Inflammatory macrophage (primary cell): Measurements from ENCODE around the gene FBXL15.
A peak's percentile ranks its signal among the peaks of the same experiment; 100 is the strongest.
"Not testable (repeated sequence)": the region's sequence is repeated elsewhere in the genome, so short reads cannot be mapped to it uniquely, and the experiment has no call there.

ENCODE experiments used
- DNase-seq, 2 donors: peaks; one replicate each; pipeline ENCODE4 v3.0.0-alpha.2; 2020 to 2022

Gene FBXL15

DNA sequence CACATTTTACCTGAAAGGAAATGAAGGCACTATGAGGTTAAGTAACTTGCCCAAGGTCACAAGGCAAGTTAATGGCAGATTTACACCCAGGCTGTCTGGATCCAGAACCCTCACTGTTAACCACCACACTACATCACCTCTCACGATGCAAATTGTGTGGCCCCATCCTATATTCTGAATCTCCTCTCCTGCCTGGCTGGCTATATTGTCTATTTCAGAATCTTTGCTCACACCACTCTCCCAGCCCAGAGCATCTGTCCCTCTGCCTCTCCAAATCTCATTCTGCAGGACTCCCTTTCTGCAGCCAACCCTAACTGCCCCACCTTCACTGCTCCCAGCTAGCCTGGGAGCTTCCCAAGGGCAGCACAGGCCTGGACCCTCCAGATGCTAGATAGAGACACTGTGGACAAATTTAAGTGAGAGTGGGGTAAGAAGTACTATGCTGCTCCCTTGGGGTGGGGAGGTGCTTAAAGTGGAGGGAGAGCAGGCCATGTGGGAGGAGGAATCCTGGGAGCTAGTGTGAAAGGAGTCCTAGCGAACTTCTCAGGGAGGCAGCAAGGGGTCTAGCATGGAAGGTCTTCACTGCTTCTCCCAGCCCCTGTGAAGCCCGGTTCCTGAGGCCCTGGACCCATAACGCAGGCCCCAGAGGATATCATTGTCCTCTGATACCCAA is 11.0 kb downstream of the FBXL15 start:
- no peak for DNase-seq

DNA sequence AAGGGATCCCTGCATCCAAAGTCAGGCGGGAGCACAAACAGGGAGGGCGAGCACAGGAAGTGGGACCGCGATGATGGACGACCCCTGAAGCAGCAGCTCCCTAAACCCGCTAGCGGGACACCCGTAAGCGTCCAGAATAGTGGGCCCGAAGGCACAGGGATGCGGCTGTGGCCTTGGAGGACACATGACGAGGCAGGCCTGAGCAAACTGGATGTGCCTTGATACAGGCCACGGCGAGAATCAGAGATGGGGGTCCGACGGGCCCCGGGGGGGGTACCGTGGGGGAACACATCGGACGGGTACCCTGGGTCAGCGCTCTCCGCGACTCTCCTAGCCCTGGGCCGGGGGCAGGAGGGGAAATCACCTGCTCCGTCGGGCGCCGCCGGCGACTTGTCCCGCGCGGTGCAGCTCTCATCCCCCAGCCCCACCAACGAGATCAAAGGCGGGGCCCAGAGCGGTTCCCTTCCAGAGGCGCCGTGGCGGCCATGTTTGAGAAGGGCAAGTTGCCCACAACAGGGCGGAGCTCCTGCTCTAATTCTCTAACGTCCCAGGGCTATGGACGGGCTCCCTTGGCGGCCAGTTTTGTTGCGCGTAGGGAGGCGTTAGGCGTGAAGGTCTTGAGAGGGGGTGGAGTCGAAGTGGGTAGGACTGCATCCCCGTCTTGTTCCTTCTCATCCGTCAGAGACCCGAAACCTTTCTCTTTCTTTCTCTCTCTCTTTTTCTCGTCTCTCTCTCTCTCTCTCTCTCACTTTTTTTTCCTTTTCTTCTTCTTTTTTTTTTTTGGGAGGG is 11.7 kb downstream of the FBXL15 start, which contains the start of gene CUEDC2:
Gene CUEDC2 (minus strand): TSS at position 413 of the 789 bp plus-strand sequence. CDS start 7,386 bp downstream, outside the sequence.
- DNase-seq, result peak; percentile 96 to 98

DNA sequence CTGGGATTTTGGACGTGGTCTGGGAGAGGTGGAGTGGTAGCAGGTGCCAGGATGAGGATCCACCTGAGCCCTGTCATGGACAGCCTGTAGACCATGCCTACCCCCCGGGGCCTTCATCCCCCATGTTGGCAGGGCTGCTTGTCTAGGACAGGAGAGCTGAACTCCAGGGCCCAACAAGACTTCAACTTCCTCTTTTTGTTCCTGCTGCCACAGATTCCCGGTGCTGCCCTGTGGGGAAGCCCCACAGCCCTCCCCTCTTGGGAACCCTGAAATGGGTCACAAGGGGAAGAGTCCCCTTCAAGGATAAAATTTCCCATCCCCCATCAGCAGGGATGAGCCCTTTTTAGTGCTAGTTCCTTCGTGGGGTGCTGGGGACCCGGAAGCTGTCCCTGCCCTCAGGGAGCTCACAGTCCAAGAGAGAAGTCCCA is 13.0 kb downstream of the FBXL15 start:
- peak; percentile 33 to 36 for DNase-seq

GRCh38 chr10:102434394-102435132 is 13.9 kb downstream of the FBXL15 start:
- peak; percentile 41 to 54 for DNase-seq

DNA sequence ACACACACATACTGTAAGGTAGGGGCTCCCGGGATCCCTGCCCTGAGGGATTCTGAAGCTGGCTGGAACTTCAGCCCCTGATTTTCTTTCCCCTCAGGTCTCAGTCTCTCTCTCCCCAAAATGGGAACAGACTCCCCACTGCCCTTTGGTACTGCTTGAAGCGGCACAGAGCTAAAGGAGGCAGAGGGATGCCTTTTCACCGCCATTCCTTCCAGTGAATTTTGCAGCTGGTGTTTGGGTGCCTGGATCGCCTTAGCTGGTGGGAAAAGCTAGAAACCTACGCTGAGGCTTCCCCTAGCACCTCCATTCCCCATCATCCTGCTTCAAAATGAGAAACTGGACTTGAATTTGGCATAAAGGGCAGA is 14.5 kb downstream of the FBXL15 start:
- no peak for DNase-seq

GRCh38 chr10:102435529-102436233 is 15.0 kb downstream of the FBXL15 start:
- DNase-seq, result peak; percentile 58 to 81

DNA sequence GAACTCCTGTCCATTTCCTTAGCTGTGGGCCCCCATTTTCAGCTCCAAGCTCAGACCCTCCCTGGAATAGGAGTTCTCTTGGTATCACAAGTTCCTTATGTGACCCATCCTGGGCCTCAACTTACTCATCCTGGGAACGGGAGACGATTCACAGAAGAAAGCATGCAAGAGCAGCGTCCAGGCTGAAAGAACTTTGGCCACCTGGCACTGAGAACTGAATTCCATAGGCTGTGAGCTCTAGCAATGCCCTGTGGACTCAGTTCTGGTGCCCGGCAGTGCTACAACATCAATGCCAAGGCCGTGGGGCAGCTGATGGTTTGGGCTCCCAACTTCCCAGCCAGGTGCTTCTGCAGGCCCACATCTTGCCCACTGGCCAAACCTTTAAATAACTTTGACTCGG is 15.7 kb downstream of the FBXL15 start:
- no peak for DNase-seq

GRCh38 chr10:102437515-102437914 is 16.9 kb downstream of the FBXL15 start:
- DNase-seq, result no peak

DNA sequence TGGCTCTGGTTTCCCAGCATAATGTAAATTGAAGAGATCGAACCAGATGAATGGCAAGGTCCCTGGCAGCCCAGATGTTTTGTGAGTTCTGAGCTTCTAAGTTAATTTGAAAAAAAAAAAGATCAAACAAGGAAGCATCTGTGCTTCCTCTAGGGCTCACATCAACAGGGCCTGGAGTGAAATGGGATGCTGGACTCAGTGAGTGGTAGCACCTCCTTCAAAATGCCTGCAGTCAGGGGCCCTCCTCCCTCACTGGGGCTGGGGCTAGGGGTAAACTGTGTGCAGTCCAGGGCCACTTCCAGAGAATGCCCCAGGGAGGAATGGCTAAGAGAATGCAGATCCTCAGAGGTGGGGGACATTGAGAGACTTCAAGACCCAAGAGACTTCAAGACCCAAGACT is 17.7 kb downstream of the FBXL15 start:
- DNase-seq, result no peak

GRCh38 chr10:102444851-102445250 is 24.2 kb downstream of the FBXL15 start:
- DNase-seq, result peak in 1 of 2 donors; percentile 77

DNA sequence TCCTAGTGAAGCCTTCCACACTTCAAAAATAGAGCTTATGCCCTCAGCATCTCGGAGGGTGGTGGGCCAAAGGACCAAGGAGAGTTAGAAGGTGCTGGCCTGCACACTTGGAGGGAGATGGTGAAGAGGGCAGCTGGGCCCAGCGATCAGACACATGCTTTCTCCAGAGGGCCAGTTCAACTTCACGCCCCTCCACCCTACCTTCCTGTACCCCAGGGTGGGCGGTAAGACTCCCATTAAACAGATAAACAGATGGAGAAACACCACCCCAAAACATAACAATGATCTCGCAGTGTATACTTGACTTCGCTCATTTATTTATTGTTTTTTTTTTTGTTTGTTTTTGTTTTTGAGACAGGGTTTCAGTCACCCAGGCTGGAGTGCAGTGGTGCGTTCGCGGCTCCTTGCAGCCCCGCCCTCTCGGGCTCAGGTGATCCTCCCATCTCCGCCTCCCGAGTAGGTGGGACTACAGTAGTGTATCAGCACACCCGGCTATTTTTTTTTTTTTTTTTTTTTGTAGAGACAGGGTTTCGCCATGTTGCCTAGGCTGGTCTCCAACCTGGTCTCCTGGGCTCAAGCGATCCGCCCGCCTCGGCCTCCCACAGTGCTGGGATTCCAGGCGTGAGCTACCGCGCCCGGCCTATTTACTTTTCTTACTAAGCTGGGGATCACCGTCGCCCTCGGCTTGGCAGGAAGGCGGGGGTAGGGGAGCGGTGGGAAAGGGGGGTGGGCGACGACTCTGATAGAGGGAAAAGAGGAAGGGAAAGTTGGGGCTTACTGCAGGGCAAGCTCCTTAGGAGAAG is 28.9 kb downstream of the FBXL15 start:
- peak; percentile 30 to 59 for DNase-seq

DNA sequence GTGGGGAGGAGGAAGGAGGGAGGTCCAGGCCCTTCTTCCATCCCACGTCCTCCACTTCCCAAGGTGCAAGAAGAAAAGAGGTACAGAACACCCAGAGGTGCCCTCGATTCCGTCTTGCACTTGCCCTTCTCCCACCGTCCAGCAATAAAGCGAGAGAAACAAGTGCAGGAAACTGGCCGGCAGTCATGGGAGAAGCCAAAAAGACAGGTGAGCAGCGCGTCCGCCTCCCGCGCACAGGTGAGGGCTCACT is 29.4 kb downstream of the FBXL15 start:
- DNase-seq, result no peak

DNA sequence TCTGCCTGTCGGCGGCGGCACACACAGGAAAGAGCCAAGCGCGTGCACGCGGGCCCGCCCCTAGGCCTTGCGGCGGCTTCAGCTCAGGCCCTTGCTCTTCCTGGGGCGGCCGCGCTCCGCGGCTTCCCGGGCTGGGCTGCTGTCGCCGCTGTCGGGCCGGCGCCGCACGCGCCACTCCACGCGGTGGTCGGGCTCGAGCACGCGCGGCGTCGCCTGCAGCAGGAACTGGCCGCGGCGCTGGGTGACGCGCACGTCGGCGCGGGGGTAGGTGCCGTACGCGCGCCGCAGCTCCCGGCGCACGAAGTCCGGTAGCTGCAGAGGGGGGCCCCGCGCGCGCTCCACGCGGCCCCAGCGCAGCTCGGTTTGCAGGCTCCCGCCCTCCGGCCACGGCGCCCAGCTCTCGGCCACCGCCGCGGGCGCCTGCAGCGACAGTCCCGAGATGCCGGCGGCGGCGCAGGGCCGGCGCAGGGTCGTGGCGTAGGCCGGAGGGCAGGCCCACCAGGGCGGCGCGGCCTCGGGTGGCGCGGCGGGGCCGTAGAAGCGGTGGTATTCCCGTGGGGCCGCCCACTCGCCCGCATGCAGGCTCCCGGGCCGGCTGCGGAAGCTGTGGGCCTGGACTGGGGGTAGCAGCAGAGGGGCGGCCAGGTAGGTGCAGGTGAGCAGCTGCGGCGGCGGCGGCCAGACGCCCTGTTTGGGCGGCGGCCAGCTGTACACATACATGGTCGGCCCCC is 29.9 kb downstream of the FBXL15 start:
- DNase-seq, result peak; percentile 87 to 93

- no peak for DNase-seq
Measured at GRCh38 chr10:102451105-102451969, 30.7 kb downstream of the FBXL15 start, which contains the start of gene C10orf95. TSS of gene C10orf95 (minus strand) at chr10:102451543. CDS start at chr10:102451093, 450 bp downstream.

DNA sequence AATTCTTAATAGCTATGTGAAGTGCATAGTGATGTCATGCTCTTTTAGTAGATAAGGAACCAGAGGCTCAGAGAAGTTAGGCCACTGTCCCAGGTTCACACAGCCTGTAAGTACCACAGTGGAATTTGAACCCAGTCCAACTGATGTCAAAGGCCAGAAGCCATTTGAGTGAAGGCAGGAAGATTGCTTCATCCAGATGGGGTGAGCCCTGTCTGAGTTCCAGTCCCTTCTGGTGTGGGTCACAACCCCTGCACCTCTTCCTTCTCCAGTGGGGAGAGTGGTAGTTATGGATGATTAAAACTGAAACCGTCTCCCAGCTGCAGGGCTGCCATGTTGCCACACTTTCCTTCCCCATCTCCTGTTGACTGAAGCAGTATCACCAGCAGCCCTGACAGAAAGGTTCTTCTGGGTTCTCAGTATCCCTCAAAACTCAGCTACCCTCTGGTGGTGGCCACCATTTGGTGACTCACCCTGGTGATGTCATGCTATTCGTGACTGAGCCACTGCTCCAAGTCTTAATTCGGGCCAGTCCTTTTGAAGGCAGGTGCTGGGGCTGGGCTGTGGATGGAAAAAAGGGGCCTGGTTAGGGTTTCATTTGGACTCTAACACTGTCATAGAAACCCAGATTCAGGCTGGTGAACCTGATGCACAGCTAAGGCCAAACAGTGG is 32.2 kb downstream of the FBXL15 start:
- peak; percentile 91 to 94 for DNase-seq

DNA sequence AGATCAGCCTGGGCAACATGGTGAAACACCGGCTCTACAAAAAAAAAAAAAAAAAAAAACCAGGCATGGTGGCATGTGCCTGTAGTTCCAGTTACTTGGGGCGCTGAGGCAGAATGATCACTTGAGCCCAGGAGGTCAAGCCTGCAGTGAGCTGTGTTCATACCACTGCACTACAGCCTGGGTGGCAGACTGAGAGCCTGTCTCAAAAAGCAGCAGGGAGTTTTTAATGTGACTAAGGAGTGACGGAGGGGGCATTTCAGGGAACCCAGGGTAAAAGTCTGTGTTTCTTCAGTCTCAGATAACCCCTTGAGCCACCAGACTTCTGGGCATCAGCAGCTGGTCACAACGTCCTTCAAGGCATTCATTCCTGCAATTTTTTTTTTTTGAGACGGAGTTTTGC is 32.9 kb downstream of the FBXL15 start:
- peak in 1 of 2 donors; percentile 20 for DNase-seq

DNA sequence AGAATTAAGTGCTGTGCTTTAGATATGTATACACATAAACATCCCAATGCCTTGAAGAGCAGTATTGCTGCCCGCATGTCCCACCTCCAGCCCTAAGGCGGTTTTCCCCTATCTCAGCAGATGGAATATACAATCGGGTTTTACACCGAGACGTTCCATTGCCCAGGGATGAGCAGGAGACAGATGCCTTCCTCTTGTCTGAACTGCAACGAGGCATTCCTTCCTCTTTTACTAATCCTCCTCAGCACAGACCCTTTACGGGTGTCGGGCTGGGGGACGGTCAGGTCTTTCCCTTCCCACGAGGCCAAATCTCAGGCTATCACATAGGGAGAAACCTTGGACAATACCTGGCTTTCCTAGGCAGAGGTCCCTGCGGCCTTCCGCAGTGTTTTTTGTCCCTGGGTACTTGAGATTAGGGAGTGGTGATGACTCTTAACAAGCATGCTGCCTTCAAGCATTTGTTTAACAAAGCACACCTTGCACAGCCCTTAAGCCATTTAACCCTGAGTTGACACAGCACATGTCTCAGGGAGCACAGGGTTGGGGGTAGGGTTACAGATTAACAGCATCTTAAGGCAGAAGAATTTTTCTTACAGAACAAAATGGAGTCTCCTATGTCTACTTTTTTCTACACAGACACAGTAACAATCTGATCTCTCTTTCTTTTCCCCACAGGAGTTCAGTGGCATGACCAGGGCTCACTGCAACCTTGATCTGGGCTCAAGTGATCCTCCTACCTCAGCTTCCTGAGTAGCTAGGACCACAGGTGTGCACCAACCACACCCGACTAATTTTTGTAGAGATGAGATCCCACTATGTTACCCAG is 34.2 kb downstream of the FBXL15 start:
- DNase-seq, result not testable (repeated sequence)

DNA sequence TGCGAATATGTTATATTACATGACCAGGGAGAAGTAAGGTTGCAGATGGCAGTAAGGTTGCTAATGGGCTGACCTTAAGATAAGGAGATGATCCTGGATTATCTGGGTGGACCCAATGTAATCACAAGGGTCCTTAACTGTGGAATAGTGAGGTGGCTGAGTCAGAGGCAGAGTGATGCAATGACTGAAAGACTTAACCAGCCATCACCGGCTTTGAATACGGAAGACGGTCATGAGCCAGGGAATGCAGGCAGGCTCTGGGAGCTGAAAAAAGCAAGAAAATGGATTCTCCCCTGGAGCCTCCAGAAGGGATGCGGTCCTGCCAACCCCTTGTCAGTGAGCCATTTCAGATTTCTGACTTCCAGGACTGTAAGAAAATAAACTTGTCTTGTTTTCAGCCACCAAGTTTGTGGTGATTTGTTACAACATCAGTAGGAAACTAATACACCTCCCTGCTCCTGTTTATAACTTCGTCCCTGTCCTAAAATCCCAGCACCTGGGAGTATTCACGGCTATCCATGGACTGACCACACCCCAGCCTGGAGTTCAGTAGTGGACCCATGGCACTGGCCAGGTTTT is 35.3 kb downstream of the FBXL15 start:
- DNase-seq, result peak; percentile 80 to 89
